ENCODE data around the gene SELPLG.
"Not testable (repeated sequence)": the region's sequence is repeated elsewhere in the genome, so short reads cannot be mapped to it uniquely, and the experiment has no call there.

Gene SELPLG, protein sequence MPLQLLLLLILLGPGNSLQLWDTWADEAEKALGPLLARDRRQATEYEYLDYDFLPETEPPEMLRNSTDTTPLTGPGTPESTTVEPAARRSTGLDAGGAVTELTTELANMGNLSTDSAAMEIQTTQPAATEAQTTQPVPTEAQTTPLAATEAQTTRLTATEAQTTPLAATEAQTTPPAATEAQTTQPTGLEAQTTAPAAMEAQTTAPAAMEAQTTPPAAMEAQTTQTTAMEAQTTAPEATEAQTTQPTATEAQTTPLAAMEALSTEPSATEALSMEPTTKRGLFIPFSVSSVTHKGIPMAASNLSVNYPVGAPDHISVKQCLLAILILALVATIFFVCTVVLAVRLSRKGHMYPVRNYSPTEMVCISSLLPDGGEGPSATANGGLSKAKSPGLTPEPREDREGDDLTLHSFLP

DNA sequence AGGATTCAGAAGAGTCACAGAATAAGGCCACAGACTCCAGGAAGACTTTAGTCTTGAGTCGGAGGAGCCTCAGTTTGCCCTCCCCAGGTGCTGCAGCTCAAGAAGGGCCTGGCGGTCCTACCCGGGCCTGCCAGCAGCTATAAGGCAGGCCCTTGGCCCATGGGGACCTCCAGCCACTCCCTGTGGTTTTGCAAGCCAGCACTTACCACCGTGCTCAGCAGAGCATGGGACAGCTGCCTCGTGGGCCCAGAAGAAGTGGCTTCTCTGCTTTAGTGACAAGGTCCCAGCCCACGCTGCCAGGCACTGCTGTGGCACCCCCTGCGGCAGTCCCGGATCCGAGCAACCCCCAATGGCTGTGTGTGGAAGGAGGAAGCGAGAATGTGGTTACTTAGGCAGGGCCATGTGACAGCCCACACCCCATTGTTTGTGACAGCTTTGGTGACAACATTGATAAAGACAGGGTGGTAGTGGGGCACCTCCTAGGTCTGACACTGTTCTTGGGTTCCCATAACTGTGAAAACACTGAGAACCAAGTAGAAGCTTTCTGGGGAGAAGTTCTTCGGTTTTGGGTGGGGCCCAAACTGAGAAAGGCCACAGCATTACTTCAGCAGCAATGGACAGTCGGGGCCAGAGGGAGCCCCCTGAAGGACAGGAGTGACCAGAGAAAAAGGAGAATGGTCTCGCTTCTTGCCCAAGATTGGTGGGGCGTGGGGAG lies at the start of gene SELPLG:
Gene SELPLG, minus strand, starts transcription at position 361 of the 715 bp plus-strand sequence. CDS start 9,587 bp downstream, outside the sequence.
- DNase-seq, result no peak

GRCh38 chr12:108681317-108681716 lies 47.6 kb upstream of the SELPLG start:
- no peak for DNase-seq

GRCh38 chr12:108679106-108679681 lies 45.5 kb upstream of the SELPLG start:
- DNase-seq, result no peak

- no peak for DNase-seq
Measured at GRCh38 chr12:108678104-108678730, 44.5 kb upstream of the SELPLG start.

DNA sequence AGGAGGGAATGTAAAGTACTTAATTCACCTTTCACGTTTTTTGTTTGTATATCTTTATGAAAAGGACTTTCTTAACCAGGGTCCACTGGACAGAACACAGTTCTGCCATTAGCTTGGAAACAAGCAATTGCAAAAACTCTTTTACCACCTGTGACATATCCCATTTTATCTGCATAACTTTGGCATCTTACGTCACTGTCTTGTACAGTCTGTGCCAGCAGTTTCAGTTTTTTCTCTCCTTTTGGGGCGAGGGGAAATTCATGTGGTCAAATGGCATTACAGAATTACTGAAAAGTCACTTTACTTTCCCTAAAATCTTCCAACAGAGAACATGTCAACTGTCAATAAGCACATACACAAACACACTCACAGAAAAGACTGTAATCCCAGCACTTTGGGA lies 43.7 kb upstream of the SELPLG start:
- no peak for DNase-seq

- no peak for DNase-seq
Measured at GRCh38 chr12:108676707-108677106, 43.0 kb upstream of the SELPLG start.

DNA sequence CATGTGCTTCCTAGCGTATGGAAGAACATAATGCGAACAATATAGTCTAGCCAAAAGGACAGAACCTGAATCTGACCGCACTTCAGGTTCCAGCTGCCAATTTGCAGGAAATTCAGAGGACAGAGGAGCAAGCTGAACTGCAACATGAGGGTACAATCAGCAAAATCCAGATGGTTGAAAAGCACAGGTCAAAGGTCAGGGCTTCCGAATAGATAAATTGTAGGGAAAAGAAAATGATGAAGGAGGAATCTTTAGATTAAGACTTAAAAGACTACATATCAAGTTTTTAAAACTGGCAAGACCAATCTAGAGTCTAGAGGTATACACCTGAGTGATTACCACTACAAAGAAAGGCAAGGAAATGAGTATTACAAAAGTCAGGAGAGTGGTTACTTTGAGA lies 42.1 kb upstream of the SELPLG start:
- DNase-seq, result no peak

GRCh38 chr12:108672054-108672453 lies 38.4 kb upstream of the SELPLG start:
- DNase-seq, result no peak

DNA sequence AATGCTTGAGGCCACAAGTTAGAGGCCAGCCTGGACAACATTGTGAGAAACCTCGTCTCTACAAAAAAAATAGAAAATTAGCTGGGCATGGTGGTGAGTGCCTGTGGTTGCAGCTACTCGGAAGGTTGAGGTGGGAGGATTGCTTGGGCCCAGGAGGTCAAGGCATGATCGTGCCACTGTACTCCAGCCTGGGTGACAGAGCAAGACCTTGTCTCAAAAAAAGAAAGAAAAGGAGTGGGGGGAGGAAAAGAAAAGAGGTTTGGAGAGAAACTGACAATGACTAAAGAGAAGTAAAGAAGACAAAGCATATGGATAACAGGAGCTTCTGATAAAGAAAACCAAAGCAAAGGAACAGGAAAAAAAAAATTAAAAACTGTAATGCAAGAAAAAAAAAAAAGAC lies 37.4 kb upstream of the SELPLG start:
- DNase-seq, result no peak

DNA sequence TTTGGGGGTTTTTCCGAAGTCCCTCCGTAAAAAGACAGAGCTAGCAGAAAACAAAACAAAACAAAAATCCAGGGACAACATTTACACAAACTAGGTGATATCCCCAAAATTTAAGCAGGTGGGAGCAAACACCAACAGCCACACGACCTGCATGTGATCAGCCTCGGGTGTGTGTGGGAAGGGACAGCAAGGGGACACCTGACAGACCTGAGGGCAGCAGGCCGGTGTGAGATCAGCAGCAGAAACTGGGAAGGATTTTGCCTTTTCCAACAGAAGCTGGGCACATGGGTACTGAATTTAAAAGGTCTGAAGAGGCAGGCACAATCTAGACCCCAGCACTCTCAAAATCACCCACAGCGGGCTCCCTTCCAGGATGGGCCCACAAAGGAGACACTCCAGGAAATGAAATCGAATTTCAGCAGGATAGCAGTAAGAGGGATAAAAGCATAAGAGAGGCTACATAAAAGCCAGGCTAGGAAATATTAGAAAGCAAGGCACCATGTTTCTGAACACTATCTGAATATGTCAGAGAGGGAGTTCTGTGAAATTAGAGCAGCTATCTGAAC lies 36.5 kb upstream of the SELPLG start:
- DNase-seq, result peak; percentile 74

- no peak for DNase-seq
Measured at GRCh38 chr12:108668542-108668941, 34.8 kb upstream of the SELPLG start.

- peak; percentile 35 for DNase-seq
Measured at GRCh38 chr12:108668063-108668462, 34.4 kb upstream of the SELPLG start.

GRCh38 chr12:108667349-108667748 lies 33.7 kb upstream of the SELPLG start:
- no peak for DNase-seq

- peak; percentile 26 for DNase-seq
Measured at GRCh38 chr12:108666401-108666881, 32.7 kb upstream of the SELPLG start.

DNA sequence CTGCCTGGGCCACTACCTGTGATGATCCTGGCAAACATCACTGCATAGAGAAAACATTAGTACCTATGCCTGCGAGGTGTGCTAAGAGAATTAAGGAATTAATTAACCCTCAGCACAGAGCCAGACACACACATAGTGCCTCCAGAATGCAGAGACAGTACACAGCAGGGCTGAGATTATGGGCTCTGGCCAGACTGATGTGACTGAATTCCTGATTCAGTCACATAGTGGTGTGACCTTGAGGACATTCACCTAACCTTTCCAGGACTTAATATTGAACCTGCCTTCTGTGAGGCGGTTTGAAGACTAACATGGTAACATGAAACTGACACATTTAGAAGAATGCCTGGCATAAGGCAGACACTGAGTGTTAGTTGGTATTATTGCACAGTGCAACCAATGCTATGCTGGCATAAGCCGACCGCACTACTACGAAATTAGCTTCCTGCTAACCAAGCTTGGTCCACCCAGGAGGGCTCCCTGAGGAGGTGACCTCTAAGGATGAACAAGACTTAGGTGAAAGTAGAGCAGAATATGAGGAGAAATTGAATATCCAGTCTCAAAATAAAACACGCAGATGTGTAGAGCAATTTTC lies 32.0 kb upstream of the SELPLG start:
- no peak for DNase-seq

DNA sequence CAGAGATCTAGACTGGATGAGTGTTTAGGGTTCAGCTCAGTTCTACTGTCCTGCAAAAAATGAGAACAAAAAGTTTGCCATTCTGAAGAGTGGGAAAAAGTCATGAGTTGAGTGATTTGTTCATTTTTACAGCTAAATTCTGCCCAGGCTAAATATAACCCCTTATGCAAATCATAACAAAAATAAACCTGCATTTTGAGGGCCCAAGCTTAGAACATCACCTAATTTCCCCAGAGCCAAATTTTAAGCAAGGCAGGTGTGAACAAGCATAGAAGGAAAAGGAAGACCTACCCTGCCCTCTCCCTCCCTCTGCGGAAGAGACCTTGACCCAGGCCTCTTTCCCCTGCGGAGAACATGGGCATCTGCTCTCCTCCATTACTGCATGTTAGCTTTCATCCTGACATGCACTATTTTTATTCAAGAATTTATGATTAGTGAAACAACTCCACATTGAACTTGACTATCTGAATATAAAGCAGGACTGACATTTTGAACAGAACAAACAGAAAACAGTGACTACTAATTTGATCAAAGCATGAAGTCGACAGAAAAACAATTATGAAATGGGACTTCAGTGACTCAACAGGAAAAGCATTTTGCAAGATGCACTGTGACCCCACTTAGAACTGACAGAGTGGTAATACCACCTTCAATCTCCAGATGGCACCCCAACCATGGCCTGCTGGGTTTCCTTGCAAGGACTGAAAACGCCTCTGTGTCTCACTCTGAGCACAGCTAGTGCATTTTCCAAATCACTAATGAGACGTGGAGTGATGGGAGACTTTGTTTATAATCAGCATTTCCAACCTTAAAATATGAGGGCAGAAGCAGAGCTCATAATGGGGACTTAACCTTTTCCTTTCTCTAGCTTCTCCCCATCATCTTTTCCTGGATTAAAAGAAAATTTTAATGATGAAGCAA lies 30.9 kb upstream of the SELPLG start:
- peak; percentile 58 for DNase-seq

DNA sequence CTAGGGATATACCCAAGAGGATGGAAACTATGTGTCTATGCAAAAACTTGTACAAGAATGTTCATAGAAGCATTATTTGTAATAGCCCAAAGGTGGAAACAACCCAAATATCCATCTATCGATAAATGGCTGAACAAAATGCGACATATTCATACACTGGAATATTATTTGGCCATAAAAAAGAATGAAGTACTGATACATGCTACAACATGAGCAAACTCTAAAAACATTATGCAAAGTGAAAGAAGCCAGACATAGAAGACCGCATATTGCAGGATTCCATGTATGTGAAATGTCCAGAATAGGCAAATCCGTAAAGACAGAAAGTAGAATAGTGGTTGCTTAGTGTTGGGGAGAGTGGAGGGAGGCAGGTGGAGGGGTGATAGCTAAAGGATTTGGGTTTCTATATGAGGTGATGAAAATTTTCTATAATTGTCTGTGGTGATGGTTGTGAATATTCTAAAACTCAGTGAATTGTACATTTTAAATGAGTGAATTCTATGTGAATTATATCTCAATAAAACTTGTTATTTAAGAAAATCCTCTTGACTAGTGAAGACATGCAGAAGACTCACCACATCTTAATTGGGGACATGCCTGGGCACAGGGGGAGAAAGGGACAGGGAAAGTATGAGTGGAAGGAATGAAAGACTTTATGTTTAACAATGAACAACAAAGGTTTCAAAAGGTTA lies 29.8 kb upstream of the SELPLG start:
- no peak for DNase-seq

DNA sequence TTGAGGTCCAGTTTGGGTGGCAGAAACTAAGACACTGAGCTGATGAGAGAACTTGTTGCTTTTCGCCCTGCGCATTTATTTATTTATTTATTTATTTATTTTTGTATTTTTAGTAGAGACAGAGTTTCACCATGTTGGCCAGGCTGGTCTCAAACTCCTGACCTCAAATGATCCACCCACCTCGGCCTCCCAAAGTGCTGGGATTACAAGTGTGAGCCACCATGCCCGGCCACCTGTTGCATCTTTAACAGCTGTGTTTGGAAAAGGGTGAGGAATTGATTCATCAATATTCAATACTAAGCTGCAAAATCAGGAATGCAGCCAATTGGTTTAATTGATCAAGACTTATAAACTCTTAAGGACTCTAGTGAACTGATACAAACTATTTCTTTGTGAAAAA lies 24.4 kb upstream of the SELPLG start:
- not testable (repeated sequence) for DNase-seq

DNA sequence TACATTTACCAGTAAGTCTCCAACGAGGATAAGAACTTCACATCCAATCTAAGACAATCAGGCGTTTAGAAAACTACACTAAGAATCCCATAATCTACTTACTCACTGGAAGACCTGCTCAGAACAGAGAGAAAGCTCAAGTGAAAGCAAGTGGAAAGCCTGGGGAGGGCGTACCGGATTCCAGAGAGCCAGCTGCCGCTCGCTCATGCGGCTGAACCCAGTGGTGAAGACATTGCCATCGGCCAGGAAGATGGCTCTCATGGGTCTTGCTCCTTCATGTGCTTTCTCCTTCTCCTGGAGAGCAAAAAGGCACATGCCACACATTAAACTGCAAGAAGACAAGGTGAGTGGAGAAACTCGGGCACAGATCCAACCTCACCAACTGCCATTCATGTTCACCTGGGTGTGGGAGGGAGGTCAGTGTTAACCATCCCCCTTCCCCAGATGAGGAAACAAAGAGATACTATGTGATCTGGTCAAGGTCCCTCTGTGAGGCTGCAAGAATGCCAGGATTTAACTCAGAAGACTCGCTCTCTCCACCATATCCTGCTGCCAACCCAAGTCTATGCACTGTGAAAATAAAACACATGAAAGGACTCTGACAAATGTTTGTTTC lies 23.5 kb upstream of the SELPLG start:
- DNase-seq, result no peak

DNA sequence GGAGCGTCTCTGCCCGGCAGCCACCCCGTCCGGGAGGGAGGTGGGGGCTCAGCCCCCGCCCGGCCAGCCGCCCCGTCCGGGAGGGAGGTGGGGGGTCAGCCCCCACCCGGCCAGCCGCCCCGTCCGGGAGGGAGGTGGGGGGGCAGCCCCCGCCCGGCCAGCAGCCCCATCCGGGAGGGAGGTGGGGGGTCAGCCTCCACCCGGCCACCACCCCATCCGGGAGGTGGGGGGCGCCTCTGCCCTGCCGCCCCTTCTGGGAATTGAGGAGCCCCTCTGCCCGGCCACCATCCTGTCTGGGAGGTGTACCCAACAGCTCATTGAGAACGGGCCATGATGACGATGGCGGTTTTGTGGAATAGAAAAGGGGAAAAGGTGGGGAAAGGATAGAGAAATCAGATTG lies 22.6 kb upstream of the SELPLG start:
- DNase-seq, result not testable (repeated sequence)
